ENCODE measurements around the gene CDK14. TPM values are rescaled to one million over a fixed set of nuclear protein-coding genes. Genes with fewer than 3 reads are reported as not detected.

The CDK14 gene
- total RNA-seq, 1 experiment from 2014 or later: 57.9 TPM

DNA sequence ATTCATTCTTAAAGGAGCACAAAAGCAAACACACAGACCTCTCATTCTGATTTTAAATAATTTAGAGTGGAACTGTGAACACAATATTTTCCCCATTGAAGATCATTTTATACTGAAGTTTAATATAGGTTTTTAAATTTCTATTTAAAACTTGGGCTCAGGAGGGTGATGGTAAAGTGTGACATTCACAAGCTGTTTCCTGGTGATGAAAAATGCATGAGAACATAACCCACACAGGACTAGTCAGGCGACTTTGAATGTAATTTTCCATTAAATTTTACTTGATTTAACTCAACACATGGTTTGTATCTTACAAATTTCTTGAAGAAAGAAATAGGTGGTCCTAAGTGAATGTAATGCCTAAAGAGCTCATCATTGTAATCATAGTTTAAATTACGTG is 143.6 kb downstream of the CDK14 start:
- Mint-ChIP-seq H3K4me1 (peaks cover 4% of the 10 kb centered on the region; the same call in 1 of the 2 replicates), H3K4me3 (no peak overlapping the region), H3K36me3 (peaks cover 5% of the 10 kb centered on the region), H3K27ac (no peak overlapping the region), H3K27me3 (ENCODE audit: low read depth) (no peaks in the 10 kb centered on the region), H3K9me3 (0 out of 2 replicates have a peak, but pooled peaks cover under 1% of the 10 kb centered on the region)
- CTCF ChIA-PET: no interaction called here
- no peak for DNase-seq (ENCODE audit: low spot score)
- POLR2A ChIA-PET: no interaction called here
- no peak for ATAC-seq
- no peak for TF ChIP-seq GABPB1 (CRISPR knock-in tag; IDR thresholded peaks at IDR 0.05)
- TF ChIP-seq, protein P1, sequence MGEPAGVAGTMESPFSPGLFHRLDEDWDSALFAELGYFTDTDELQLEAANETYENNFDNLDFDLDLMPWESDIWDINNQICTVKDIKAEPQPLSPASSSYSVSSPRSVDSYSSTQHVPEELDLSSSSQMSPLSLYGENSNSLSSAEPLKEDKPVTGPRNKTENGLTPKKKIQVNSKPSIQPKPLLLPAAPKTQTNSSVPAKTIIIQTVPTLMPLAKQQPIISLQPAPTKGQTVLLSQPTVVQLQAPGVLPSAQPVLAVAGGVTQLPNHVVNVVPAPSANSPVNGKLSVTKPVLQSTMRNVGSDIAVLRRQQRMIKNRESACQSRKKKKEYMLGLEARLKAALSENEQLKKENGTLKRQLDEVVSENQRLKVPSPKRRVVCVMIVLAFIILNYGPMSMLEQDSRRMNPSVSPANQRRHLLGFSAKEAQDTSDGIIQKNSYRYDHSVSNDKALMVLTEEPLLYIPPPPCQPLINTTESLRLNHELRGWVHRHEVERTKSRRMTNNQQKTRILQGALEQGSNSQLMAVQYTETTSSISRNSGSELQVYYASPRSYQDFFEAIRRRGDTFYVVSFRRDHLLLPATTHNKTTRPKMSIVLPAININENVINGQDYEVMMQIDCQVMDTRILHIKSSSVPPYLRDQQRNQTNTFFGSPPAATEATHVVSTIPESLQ (CRISPR knock-in tag; IDR thresholded peaks at IDR 0.05): no peak
- no peak for TF ChIP-seq ZNF423 (CRISPR knock-in tag; IDR thresholded peaks at IDR 0.05)
- TF ChIP-seq, protein P2, sequence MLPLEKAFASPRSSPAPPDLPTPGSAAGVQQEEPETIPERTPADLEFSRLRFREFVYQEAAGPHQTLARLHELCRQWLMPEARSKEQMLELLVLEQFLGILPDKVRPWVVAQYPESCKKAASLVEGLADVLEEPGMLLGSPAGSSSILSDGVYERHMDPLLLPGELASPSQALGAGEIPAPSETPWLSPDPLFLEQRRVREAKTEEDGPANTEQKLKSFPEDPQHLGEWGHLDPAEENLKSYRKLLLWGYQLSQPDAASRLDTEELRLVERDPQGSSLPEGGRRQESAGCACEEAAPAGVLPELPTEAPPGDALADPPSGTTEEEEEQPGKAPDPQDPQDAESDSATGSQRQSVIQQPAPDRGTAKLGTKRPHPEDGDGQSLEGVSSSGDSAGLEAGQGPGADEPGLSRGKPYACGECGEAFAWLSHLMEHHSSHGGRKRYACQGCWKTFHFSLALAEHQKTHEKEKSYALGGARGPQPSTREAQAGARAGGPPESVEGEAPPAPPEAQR (CRISPR knock-in tag; IDR thresholded peaks at IDR 0.05): no peak

DNA sequence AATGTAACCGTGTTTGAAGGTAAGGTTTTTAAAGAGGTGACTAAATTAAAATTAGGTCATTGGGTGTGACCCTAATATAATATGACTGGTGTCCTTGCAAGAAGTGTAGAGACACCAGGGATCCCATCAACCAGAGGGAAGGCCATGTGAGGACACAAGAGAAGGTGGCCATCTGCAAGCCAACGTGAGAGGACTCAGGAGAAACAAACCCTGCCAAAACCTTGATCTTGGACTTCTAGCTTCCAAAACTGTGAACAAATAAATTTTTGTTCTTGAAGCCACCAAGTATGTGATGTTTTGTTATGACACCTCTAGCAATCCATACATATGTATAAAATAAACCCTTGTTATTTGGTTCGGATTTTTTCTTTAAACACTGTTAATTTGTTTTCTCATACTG is 144.3 kb downstream of the CDK14 start:
- Mint-ChIP-seq H3K27ac (no peak overlapping the region), H3K36me3 (peaks cover 4% of the 10 kb centered on the region), H3K4me3 (no peak overlapping the region), H3K4me1 (no peaks in the 10 kb centered on the region; the same call in 1 of the 2 replicates), H3K27me3 (ENCODE audit: low read depth) (no peaks in the 10 kb centered on the region), H3K9me3 (peaks cover 4% of the 10 kb centered on the region)
- POLR2A ChIA-PET: no interaction called here
- CTCF ChIA-PET: no interaction called here
- no peak for DNase-seq (ENCODE audit: low spot score)
- no peak for ATAC-seq
- TF ChIP-seq ELF4 (CRISPR knock-in tag; IDR thresholded peaks at IDR 0.05; ENCODE audit: low read depth) (no peak), MXD4 (CRISPR knock-in tag; IDR thresholded peaks at IDR 0.05; ENCODE audit: borderline replicate concordance) (no peak), ZNF232 (CRISPR knock-in tag; IDR thresholded peaks at IDR 0.05) (no peak), SOX15 (CRISPR knock-in tag; IDR thresholded peaks at IDR 0.05) (no peak), FOXP1 (CRISPR knock-in tag; IDR thresholded peaks at IDR 0.05; ENCODE audit: borderline replicate concordance) (no peak), ZNF138 (CRISPR knock-in tag; conservative IDR thresholded peaks at IDR 0.05) (no peak), ZNF219 (CRISPR knock-in tag; IDR thresholded peaks at IDR 0.05; ENCODE audit: borderline replicate concordance) (no peak), RELA (CRISPR knock-in tag; IDR thresholded peaks at IDR 0.05; ENCODE audit: borderline replicate concordance) (no peak)
- TF ChIP-seq, protein P3, sequence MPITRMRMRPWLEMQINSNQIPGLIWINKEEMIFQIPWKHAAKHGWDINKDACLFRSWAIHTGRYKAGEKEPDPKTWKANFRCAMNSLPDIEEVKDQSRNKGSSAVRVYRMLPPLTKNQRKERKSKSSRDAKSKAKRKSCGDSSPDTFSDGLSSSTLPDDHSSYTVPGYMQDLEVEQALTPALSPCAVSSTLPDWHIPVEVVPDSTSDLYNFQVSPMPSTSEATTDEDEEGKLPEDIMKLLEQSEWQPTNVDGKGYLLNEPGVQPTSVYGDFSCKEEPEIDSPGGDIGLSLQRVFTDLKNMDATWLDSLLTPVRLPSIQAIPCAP (CRISPR knock-in tag; IDR thresholded peaks at IDR 0.05): no peak
- TF ChIP-seq, protein P4, sequence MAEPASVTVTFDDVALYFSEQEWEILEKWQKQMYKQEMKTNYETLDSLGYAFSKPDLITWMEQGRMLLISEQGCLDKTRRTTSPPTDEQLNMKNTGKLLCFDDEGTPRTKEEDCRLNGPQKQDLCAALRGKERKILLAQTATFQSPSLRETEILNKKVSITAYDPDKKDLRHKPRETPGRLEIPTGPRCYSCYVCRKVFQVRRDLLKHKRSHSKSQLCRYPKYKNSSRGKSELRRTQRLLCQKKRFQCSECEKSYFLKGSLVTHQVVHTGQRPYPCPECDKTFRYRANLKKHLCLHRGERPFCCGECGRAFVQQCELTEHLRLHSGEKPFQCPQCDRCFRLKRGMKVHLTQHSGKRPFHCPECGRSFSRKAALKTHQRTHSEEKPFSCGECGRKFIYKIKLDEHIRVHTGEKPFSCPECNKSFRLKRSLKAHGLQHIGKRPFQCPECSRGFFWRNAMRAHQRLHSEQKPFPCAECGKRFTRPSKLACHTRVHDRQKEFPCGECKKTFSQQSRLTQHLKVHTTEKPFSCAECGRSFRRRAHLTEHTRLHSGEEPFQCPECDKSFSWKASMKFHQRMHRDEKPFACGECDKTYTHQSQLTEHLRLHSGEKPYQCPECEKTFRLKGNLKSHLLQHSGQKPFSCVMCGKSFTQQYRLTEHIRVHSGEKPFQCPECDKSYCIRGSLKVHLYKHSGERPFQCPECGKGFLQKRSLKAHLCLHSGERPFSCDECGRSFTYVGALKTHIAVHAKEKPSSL (CRISPR knock-in tag; conservative IDR thresholded peaks at IDR 0.05): no peak
- TF ChIP-seq, protein P5, sequence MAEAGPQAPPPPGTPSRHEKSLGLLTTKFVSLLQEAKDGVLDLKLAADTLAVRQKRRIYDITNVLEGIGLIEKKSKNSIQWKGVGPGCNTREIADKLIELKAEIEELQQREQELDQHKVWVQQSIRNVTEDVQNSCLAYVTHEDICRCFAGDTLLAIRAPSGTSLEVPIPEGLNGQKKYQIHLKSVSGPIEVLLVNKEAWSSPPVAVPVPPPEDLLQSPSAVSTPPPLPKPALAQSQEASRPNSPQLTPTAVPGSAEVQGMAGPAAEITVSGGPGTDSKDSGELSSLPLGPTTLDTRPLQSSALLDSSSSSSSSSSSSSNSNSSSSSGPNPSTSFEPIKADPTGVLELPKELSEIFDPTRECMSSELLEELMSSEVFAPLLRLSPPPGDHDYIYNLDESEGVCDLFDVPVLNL (CRISPR knock-in tag; IDR thresholded peaks at IDR 0.05; ENCODE audit: borderline replicate concordance, low read depth): no peak
- TF ChIP-seq, protein P1 (CRISPR knock-in tag; IDR thresholded peaks at IDR 0.05): no peak
- TF ChIP-seq, protein P6, sequence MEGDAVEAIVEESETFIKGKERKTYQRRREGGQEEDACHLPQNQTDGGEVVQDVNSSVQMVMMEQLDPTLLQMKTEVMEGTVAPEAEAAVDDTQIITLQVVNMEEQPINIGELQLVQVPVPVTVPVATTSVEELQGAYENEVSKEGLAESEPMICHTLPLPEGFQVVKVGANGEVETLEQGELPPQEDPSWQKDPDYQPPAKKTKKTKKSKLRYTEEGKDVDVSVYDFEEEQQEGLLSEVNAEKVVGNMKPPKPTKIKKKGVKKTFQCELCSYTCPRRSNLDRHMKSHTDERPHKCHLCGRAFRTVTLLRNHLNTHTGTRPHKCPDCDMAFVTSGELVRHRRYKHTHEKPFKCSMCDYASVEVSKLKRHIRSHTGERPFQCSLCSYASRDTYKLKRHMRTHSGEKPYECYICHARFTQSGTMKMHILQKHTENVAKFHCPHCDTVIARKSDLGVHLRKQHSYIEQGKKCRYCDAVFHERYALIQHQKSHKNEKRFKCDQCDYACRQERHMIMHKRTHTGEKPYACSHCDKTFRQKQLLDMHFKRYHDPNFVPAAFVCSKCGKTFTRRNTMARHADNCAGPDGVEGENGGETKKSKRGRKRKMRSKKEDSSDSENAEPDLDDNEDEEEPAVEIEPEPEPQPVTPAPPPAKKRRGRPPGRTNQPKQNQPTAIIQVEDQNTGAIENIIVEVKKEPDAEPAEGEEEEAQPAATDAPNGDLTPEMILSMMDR (IDR thresholded peaks at IDR 0.05): no peak
